Epidermal melanocyte (primary cell): ENCODE data around the gene RPS21.
"Not testable (repeated sequence)": the region's sequence is repeated elsewhere in the genome, so short reads cannot be mapped to it uniquely, and the experiment has no call there.

Source experiments
- DNase-seq: peaks from one replicate; pipeline ENCODE4 v3.0.0; 2011; ENCODE audit warnings: low spot score; ENCODE audit not compliant: insufficient read length

RPS21 gene

GRCh38 chr20:62365814-62366369 lies 21.0 kb upstream of the RPS21 start:
- DNase-seq, result no peak

- no peak for DNase-seq
These were observed 20.4 kb upstream of the RPS21 start for GRCh38 chr20:62366370-62367135.

GRCh38 chr20:62367136-62367632 lies 19.7 kb upstream of the RPS21 start, which contains the start of gene LAMA5:
TSS of gene LAMA5 (minus strand) at chr20:62367312. CDS start at chr20:62367245, 67 bp downstream.
- DNase-seq, result peak; percentile 74

GRCh38 chr20:62367633-62368391 lies 19.1 kb upstream of the RPS21 start:
- DNase-seq, result no peak

GRCh38 chr20:62368392-62368975 lies 18.4 kb upstream of the RPS21 start:
- DNase-seq, result no peak

GRCh38 chr20:62368976-62369814 lies 17.7 kb upstream of the RPS21 start:
- peak; percentile 82 for DNase-seq

- DNase-seq, result no peak
These were observed 17.1 kb upstream of the RPS21 start for GRCh38 chr20:62369815-62370114.

GRCh38 chr20:62370115-62370806 lies 16.6 kb upstream of the RPS21 start:
- peak; percentile 76 for DNase-seq

- DNase-seq, result no peak
These were observed 15.9 kb upstream of the RPS21 start for GRCh38 chr20:62370807-62371587.

- no peak for DNase-seq
These were observed 15.3 kb upstream of the RPS21 start for GRCh38 chr20:62371588-62372041.

- no peak for DNase-seq
These were observed 14.6 kb upstream of the RPS21 start for GRCh38 chr20:62372042-62372993.

GRCh38 chr20:62373631-62374179 lies 13.2 kb upstream of the RPS21 start:
- not testable (repeated sequence) for DNase-seq

- no peak for DNase-seq
These were observed 12.4 kb upstream of the RPS21 start for GRCh38 chr20:62374331-62375152.

GRCh38 chr20:62376112-62377063 lies 10.5 kb upstream of the RPS21 start:
- DNase-seq, result no peak

- no peak for DNase-seq
These were observed 9.8 kb upstream of the RPS21 start for GRCh38 chr20:62377064-62377461.

- DNase-seq, result no peak
These were observed 9.2 kb upstream of the RPS21 start for GRCh38 chr20:62377615-62378178.
